HG03520 (cell line): Measurements from ENCODE around the gene C15orf39.

Experiments used
- ATAC-seq: cut with Tn5 transposase; IDR thresholded peaks from one replicate; pipeline ENCODE4 v1.9.1; 2021; ENCODE audit warnings: mild to moderate bottlenecking, moderate library complexity; ENCODE audit not compliant: unreplicated experiment

C15orf39 gene

GRCh38 chr15:75171408-75171807 lies 30.3 kb upstream of the C15orf39 start:
- no peak for ATAC-seq

GRCh38 chr15:75172284-75172820 lies 29.3 kb upstream of the C15orf39 start:
- no peak for ATAC-seq

DNA sequence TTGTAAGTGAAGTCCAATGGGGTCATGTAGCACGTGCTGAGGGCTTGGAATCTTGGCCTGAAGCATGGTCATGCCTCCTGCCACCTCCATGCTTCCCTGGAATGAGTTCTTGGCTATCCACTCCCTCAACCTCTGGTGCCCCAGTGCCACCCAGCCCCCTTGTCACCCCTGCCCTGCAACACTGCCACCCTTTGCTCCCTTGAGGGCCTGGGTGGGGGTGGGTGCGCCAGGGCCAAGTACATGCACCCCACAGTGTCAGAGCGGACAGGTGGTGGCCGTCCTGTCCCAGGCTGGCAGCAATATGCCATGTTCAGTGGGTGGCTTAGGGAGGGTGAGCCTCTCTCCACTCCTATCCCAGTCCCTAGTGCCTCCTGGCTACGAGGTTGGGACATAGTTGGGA lies 27.6 kb upstream of the C15orf39 start:
- no peak for ATAC-seq

DNA sequence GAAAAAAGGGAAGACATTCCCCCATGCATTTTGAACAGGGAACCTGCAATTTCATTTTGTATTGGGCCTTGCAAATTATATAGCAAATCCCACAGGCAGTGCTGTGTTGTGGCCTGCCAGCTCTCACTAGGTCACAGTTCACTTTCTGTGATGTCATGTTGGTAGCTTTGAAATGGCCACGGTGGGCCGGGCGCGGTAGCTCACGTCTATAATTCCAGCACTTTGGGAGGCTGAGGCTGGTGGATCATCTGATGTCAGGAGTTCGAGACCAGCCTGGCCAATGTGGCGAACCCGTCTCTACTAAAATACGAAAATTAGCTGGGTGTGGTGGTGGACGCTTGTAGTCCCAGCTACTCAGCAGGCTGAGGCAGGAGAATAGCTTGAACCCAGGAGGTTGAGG lies 27.0 kb upstream of the C15orf39 start:
- no peak for ATAC-seq

DNA sequence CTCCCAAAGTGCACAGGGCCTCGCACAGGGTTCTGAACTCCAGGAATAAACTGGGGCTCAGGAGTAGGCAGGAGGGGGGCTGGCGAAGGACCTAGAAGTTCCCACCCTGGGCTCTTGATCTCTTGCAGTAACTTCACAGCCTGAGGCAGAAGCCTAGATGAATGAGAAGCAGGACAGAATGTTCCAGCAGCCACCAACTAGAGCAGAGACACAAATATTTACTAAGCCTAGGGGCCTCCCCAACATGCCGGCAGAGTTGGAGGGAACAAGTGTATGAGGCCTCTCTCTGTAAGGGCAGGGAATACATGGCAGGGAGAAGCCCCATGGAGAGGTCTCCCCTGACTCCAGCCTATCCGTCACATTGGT lies 25.3 kb upstream of the C15orf39 start:
- no peak for ATAC-seq

- no peak for ATAC-seq
Measured at GRCh38 chr15:75177360-75178071, 24.2 kb upstream of the C15orf39 start.

DNA sequence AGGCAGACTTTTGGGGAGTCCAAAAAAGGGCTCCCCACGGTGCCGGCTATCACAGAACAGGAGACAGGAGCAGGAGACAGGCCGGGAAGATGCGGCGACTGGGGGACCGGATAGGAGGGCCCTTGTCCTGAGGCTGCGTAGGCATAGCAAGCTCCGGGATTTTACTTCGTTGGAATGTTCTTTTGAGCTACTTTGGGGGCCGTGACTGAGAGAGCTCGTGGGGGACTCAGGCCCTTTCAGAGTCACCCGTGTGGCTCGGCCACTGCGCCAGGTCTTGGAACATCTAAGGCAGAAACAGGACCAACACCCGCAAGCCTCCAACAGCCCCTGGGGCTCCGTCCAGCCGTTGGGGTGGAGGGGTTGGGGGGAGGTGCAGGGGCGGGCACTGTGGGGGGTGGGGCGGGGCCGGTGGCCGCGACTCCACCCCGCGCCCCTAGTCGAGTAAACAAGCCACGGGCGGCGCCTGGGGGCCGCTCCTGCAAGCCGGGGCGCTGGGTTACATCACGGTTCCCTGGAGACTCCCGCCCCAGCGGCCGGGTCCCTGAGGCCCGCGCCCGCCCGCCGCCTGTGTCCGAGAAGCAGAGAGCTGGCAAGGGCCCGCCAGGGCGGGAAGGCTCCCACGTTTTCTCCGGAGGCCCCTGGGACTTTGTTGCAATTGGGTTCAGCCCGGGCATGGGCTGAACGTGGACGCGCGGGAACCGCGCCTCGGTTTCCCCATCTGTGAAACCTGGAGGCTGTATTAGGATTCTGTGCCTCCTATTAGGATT lies 23.3 kb upstream of the C15orf39 start:
- no peak for ATAC-seq

GRCh38 chr15:75178938-75179745 lies 22.5 kb upstream of the C15orf39 start:
- ATAC-seq = no peak

- ATAC-seq = no peak
Measured at GRCh38 chr15:75179746-75180140, 21.9 kb upstream of the C15orf39 start.

DNA sequence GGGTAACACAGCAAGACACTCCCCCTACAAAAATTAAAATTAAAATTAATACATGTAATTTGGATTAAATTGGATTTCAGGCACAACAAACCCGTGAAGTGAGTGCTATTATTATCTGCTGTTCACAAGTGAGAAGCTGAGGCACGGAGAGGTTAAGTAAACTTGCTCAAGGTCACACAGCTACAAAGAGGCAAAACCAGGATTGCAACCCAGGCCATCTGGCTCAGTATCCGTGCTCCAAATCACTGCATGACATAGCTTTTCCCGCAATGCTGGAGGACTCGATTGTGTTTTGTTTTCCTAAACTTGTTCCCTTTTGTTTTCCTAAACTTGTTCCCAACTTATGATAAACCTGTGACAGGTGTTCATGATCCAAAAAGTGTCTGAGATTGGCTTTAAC lies 19.9 kb upstream of the C15orf39 start:
- ATAC-seq = no peak

DNA sequence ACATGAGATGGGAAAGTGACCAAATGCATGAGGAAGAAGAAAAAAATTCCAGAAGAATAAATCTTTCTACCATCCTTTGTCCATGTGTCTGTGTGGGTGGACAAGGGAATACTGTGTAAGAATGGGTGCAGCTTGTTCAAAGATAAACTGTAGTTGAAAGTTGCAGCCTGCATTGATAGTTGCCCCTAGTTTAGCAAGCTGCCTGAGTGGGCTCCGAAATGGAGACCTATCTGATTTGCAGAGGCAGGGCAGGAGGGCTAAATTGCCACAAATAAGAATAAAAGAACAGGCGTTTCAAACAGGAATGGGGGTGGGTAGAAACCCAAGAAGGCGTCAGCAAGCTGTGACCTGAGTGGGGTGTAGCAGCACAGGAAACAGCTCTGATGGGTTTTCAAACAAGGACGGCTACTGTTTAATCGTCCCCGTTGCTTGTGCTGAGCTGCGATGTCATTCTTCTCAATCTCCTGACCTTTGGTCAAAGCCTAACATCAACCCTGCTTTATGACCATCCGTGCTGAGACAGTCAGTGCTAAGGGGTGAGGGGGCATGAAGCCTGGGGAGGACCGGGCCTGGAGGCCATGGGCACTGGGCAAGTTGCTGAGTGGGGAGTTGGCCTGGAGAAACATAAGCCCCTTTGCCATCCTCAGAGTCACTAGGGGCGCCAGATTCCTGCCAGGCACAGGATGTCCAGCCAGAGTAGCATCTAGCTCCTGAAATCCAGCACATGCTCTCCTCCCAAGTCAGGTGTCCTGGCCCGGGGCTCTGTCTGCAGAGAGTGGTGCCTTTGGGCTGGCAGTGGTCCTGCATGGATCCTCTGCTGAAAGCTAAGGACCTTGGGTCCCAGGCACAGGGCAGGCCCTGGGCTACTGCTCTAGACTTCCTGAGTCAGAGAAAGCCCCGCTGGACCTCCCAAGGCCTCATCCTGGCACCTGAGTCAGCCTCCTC lies 19.2 kb upstream of the C15orf39 start:
- ATAC-seq = no peak

GRCh38 chr15:75185271-75186029 lies 16.2 kb upstream of the C15orf39 start:
- no peak for ATAC-seq

- ATAC-seq = no peak
Measured at GRCh38 chr15:75186044-75186443, 15.6 kb upstream of the C15orf39 start.

GRCh38 chr15:75188499-75188898 lies 13.2 kb upstream of the C15orf39 start:
- ATAC-seq = no peak

GRCh38 chr15:75191235-75191634 lies 10.4 kb upstream of the C15orf39 start:
- no peak for ATAC-seq

DNA sequence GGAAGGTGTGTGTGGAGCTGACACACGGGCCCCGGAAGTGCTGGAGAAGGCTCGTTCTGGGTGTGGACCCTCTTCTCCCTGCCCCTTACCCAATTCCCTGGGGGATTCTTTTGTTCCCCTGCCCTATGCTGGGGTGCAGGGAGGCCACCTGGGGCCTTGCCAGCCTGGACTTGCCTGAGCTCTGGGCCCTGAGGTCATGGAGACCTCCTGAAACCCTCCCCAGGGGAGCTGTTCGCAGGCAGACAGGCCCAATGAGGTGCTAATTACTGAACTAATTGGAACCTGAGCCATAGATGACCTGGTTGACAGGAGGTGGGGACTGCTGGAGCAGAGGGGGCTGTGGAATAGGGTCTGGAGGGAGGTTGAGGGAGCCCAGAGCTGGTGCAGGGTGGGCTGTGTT lies 9.4 kb upstream of the C15orf39 start:
- no peak for ATAC-seq

DNA sequence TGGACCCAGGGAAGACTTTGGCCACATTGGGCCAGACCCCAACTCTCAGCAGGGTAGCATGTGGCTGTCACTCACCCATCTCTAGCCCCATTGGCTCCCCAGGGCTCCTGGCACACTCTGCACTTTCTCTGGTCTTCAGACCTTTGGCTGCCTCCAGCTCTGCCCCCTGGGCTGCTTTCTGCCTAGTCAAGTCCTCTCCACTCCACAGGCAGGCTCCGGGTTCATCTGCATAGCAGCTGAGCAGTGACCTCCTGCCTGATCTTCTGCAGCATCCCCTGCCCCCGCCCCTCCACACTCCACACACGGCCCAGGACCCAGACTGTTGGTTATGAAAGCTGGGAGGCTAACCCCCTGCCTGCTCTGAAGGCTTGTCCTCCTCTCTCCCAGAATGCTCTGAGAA lies 8.4 kb upstream of the C15orf39 start:
- ATAC-seq = no peak

DNA sequence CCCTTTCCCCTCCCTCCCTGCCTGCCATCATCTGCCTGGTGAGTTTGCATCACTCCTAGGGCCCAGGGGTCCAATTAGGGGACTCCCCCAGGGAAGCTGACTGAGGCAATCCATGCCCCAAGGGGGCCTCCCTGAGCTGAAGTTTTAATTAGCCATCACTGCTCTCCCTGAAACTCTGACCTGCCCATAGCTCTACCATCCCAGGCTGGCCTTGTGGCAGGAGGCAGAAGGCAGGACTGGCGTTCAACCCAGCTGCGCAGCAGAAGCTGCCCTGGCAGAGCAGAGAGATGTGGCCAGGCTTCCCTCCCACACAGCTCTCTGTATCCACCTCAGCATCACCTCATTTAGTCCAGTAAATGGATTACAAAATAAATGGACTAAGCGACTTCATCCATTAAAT lies 7.7 kb upstream of the C15orf39 start:
- ATAC-seq = no peak

DNA sequence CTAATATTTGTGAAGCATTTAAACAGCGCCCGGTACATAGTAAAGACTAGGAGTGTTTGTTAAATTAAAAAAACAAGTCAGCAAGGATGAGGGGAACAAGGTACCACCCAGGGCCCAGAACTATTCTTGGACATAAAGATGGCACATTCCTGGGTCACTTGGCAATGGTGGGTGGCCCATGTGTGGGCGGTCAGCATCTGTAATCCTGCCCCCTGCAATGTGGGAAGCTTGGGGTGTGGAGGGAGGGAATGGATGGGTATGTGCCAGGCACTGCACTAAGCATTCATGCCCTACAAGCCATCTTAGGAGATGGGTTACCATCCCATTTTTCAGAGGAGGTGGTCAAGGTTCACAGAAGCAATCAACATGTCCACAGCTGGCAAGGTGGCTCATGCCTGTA lies 7.3 kb upstream of the C15orf39 start:
- no peak for ATAC-seq
